ENCODE data around the gene ALOX15. TPM values are rescaled to one million over a fixed set of nuclear protein-coding genes. Genes with fewer than 3 reads are reported as not detected.
"Not testable (repeated sequence)": the region's sequence is repeated elsewhere in the genome, so short reads cannot be mapped to it uniquely, and the experiment has no call there.

The ALOX15 gene
- total RNA-seq, 2 experiments from 2014 or later: not detected

DNA sequence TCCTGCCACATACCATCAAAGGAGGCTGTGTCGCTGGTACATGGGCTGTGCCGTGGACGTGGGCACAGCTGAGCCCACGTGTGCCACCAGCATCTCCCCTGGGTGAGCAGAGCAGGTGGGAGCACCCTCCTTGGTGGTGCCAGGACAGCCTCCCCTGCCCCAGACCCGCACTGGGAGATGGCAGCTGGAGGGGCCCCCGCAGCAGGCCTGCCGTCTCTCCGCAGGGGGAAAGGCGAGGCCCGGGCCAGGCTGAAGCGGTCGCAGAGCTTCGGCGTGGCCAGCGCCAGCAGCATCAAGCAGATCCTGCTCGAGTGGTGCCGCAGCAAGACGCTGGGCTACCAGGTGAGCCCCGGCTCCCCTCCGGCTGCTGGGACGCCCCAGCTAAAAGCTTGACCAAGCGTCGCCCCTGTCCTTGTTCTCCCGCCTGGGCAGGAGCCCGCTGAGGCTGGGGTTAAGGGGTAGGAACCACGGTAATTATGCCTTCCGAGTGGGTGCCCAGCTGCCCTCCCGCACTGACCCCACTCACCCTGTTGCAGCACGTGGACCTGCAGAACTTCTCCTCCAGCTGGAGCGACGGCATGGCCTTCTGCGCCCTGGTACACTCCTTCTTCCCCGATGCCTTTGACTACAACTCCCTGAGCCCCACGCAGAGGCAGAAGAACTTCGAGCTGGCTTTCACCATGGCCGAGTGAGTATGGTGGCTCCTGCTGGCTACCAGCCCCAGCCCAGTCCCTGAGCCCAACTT lies 44.7 kb downstream of the ALOX15 start:
- Mint-ChIP-seq H3K27ac (no peak overlapping the region), H3K9me3 (ENCODE audit: insufficient read depth) (no peaks in the 10 kb centered on the region), H3K4me3 (no peak overlapping the region), H3K27me3 (ENCODE audit: low read depth) (peaks cover 2% of the 10 kb centered on the region), H3K4me1 (ENCODE audit: low read depth) (peaks cover 6% of the 10 kb centered on the region), H3K36me3 (ENCODE audit: low read depth) (no peaks in the 10 kb centered on the region)
- ChIA-PET POLR2A (no interaction called here), CTCF (no interaction called here)
- no peak for DNase-seq
- ATAC-seq: no peak

DNA sequence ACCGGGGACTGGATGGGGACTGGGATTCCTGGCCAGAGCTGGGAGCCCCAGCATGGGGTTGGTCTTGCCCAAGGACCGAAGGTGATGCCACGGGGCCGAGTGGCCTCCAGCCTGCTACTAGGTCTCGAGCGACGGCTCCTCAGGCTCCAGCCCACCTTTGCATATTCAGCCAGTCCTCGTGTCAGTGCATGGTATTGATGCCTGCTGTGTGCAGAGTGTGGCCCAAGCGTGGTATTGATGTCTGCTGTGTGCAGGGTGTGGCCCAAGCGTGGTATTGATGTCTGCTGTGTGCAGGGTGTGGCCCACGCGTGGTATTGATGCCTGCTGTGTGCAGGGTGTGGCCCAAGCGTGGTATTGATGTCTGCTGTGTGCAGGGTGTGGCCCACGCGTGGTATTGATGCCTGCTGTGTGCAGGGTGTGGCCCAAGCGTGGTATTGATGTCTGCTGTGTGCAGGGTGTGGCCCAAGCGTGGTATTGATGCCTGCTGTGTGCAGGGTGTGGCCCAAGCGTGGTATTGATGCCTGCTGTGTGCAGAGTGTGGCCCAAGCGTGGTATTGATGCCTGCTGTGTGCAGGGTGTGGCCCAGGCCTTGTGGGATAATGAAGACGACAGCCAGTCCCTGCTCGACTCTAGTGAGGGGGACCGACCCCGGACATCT lies 45.7 kb downstream of the ALOX15 start:
- H3K4me3 Mint-ChIP-seq; H3K27ac Mint-ChIP-seq; H3K36me3 Mint-ChIP-seq (ENCODE audit: low read depth); DNase-seq; H3K4me1 Mint-ChIP-seq (ENCODE audit: low read depth); H3K27me3 Mint-ChIP-seq (ENCODE audit: low read depth); ATAC-seq; H3K9me3 Mint-ChIP-seq (ENCODE audit: insufficient read depth): not testable (repeated sequence)
- ChIA-PET CTCF (interaction anchor here (0.6 to 1.5 kb wide), 5 partner anchors 26 to 175 kb away, joined by 3 to 4 read pairs (median 3); no protein-coding TSS in a partner anchor), POLR2A (interaction anchor here (0.6 kb wide), 1 partner anchor 162 kb away, joined by 3 read pairs; the partner anchor contains the start of gene SPNS3)

DNA sequence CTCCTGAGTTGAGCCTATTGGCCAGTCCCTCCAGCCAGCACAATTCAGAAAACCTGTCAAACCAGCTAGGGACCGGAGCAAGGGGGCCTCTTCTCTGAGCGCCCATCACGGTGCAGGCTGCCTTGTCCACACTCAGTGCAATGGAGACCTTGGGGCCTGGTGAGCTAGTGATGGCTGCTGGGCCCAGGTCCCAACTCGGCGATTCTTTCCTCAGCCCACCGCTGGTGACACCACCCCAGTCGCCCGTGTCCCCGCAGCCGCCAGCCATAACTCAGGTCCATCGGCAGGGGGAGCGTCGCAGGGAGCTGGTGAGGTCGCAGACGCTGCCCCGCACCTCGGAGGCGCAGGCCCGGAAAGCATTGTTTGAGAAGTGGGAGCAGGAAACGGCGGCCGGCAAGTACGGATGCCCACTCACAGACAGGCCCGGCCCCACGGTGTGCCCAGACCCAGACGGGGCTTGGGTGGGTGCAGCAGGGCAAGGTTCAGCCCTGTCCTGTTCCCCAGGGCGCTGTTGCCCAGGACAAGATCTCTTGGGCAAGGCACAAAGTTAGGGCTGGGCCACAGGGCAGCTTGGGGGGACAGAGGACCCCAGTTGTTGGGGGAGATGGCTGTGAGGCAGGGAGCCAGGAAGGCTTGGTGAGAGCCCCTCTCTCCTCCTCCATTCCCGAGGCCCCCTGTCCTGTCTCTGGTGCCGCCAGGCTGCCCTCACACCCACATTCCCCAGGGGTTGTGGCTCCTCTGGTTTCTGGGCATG lies 46.4 kb downstream of the ALOX15 start:
- Mint-ChIP-seq H3K36me3 (ENCODE audit: low read depth) (no peaks in the 10 kb centered on the region), H3K27me3 (ENCODE audit: low read depth) (no peaks in the 10 kb centered on the region), H3K27ac (peak overlapping the region; percentile 49), H3K4me1 (ENCODE audit: low read depth) (peaks cover 6% of the 10 kb centered on the region), H3K4me3 (no peak overlapping the region), H3K9me3 (ENCODE audit: insufficient read depth) (no peaks in the 10 kb centered on the region)
- ATAC-seq: peak; percentile 83
- POLR2A ChIA-PET: interaction anchor here (0.6 kb wide), 1 partner anchor 162 kb away, joined by 3 read pairs; the partner anchor contains the start of gene SPNS3
- peak; percentile 70 for DNase-seq
- CTCF ChIA-PET: interaction anchor here (0.6 to 1.5 kb wide), 7 partner anchors 25 to 338 kb away, joined by 3 to 4 read pairs (median 3); no protein-coding TSS in a partner anchor

DNA sequence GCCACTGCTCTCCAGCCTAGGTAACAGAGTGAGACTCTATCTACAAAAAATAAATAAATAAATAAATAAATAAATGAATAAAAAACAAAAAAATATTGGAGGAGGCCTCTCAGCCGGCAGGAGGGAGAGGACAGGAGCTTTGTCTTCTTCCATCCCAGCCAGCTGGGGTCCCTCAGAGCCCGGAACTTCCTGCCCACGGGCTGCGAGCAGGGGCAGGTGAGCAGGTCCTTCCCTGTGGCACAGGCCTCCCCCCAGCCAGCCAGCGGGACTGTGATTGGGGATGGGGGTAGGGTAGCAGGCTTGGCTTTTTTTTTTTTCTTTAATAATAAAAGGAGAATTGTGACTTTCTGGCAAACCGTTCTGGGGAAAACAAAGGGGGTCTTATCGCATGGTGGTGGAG lies 47.1 kb downstream of the ALOX15 start:
- CTCF ChIA-PET: interaction anchor here (0.6 to 1.5 kb wide), 5 partner anchors 24 to 337 kb away, joined by 3 to 4 read pairs (median 3); no protein-coding TSS in a partner anchor
- Mint-ChIP-seq H3K27me3 (ENCODE audit: low read depth) (no peaks in the 10 kb centered on the region), H3K4me3 (no peak overlapping the region), H3K27ac (no peak overlapping the region), H3K4me1 (ENCODE audit: low read depth) (peaks cover 6% of the 10 kb centered on the region), H3K9me3 (ENCODE audit: insufficient read depth) (no peaks in the 10 kb centered on the region), H3K36me3 (ENCODE audit: low read depth) (no peaks in the 10 kb centered on the region)
- POLR2A ChIA-PET: no interaction called here
- no peak for ATAC-seq
- DNase-seq: no peak

DNA sequence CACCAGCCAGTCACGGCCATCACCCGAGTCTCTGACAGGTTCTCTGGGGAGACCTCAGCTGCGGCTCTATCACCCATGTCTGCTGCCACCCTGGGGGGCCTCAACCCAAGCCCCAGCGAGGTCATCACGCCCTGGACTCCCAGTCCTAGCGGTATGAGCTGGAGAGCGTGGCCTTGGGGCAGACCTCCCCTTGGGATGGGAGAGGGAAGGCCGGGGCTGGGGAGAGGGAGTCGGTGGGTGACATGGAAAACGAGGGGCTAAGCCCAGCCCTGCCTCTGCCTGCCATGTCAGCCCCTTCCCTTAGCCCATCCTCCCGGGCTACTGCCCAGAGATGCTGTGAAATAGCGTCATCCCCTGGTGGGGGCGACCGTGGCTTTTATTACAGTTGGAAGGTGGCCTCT lies 48.5 kb downstream of the ALOX15 start:
- DNase-seq (no peak), ATAC-seq (no peak)
- POLR2A ChIA-PET: no interaction called here
- CTCF ChIA-PET: no interaction called here
- Mint-ChIP-seq H3K9me3 (ENCODE audit: insufficient read depth) (no peaks in the 10 kb centered on the region), H3K27ac (no peak overlapping the region), H3K4me3 (no peak overlapping the region), H3K36me3 (ENCODE audit: low read depth) (no peaks in the 10 kb centered on the region), H3K27me3 (ENCODE audit: low read depth) (no peaks in the 10 kb centered on the region), H3K4me1 (ENCODE audit: low read depth) (peaks cover 6% of the 10 kb centered on the region)

DNA sequence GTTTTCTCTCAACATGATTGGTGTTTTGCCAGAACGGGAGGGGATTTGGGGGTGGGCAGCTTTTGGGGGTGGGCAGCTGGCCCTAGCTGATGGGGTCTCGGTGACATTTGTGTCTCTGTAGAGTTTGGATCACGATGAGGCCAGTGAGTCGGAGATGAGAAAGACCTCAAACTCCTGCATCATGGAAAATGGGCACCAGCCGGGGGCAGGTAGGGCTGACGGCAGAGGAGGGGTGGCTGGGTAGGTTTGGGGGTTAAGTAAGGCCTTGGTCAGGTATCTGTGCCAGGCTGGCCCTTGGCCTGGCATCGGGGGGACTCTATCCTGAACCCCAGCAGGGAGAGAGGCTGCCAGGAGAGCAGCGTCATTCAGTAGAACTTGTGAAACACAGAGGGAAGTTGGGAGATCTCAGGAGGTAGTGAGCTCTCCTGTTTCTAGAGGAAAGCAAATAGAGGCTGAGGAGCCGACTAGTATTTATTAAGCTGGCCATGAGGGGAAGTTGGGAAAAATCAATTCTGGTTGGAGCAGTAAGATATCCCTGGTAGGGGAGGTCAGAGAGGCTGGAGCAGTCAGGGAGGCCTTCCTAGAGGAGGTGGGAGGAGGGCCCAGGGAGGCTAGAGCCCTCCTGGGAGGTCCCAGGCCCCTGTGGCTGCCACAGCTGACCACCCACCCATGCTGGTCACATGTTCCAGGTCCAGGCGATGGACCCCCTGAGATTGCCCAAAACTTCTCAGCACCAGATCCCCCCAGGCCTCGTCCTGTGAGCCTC lies 49.1 kb downstream of the ALOX15 start:
- no peaks in the 10 kb centered on the region for H3K36me3 Mint-ChIP-seq (ENCODE audit: low read depth)
- ATAC-seq (no peak), DNase-seq (no peak)
- H3K27ac Mint-ChIP-seq: no peak overlapping the region
- H3K9me3 Mint-ChIP-seq (ENCODE audit: insufficient read depth): no peaks in the 10 kb centered on the region
- H3K4me1 Mint-ChIP-seq (ENCODE audit: low read depth): peaks cover 6% of the 10 kb centered on the region
- H3K27me3 Mint-ChIP-seq (ENCODE audit: low read depth): no peaks in the 10 kb centered on the region
- POLR2A ChIA-PET: no interaction called here
- CTCF ChIA-PET: interaction anchor here (1.0 kb wide), 1 partner anchor 25 kb away, joined by 3 read pairs; no protein-coding TSS in a partner anchor
- H3K4me3 Mint-ChIP-seq: no peak overlapping the region

DNA sequence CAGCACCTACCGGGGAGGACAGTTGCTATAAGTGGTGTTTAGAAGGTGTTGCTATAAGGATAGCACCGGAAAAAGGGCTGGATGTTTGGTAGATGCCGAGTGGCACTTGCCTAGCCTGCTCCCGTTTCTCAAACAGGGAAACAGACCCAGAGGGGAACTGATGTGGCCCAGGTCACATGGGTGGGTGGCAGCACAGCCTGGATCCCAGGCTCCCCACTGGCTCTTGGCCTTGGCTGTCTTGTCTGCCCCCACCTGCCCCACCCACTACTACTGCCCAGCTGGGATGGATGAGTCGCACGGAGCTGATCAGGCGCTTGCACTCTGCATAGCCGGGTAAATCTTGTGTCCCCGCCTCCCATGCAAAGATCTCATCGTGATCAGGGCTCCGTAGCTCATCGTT lies 49.9 kb downstream of the ALOX15 start:
- CTCF ChIA-PET: interaction anchor here (1.0 kb wide), 1 partner anchor 25 kb away, joined by 3 read pairs; no protein-coding TSS in a partner anchor
- ATAC-seq (no peak), DNase-seq (no peak)
- Mint-ChIP-seq H3K9me3 (ENCODE audit: insufficient read depth) (no peaks in the 10 kb centered on the region), H3K4me1 (ENCODE audit: low read depth) (peaks cover 6% of the 10 kb centered on the region), H3K27ac (no peak overlapping the region), H3K36me3 (ENCODE audit: low read depth) (no peaks in the 10 kb centered on the region), H3K4me3 (no peak overlapping the region), H3K27me3 (ENCODE audit: low read depth) (peaks cover 5% of the 10 kb centered on the region)
- POLR2A ChIA-PET: no interaction called here

DNA sequence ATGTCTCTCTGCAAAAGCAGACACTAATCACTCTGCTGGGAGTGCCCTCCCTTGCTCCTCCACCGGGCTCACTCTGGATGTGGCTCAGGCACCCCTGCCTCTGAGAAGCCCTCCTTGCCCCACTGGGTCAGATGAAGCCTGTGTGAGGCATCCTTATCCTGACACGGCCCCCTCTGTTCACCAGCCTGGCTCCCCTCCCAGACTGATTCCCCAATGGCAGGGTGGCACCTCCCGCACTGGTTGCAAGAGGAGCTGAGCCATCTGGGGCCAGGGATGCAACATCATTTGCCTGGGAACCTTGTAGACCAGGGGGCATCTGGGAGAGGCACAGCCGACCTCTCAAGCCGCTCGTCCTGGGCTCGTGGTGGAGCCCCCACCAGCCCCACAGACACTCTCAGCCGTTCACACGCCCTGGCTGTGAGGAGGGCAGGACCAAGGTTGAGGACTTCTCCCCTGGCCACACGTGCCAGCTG lies 50.5 kb downstream of the ALOX15 start:
- no peak overlapping the region for H3K27ac Mint-ChIP-seq
- no peaks in the 10 kb centered on the region for H3K36me3 Mint-ChIP-seq (ENCODE audit: low read depth)
- no peak for DNase-seq
- ATAC-seq: no peak
- CTCF ChIA-PET: interaction anchor here (1.0 kb wide), 1 partner anchor 24 kb away, joined by 3 read pairs; no protein-coding TSS in a partner anchor
- H3K4me3 Mint-ChIP-seq: no peak overlapping the region
- peaks cover 10% of the 10 kb centered on the region for H3K27me3 Mint-ChIP-seq (ENCODE audit: low read depth)
- no peaks in the 10 kb centered on the region for H3K9me3 Mint-ChIP-seq (ENCODE audit: insufficient read depth)
- H3K4me1 Mint-ChIP-seq (ENCODE audit: low read depth): peaks cover 6% of the 10 kb centered on the region
- POLR2A ChIA-PET: no interaction called here

DNA sequence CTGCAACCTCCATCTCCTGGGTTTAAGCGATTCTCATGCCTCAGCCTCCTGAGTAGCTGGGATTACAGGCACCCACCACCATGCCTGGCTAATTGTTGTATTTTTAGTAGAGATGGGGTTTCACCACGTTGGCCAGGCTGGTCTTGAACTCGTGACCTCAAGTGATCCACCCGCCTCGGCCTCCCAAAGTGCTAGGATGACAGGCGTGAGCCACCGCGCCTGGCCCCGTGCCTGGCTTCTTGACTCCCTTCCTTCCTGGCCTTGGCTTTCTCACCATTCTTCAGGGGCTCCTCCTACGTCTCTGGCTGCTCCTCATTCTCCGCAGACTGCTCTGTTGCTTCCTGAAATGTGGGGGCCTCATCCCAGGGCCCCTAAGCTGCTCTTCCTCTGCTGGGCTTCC lies 51.4 kb downstream of the ALOX15 start:
- CTCF ChIA-PET; H3K4me3 Mint-ChIP-seq; H3K27ac Mint-ChIP-seq; DNase-seq; POLR2A ChIA-PET; H3K4me1 Mint-ChIP-seq (ENCODE audit: low read depth); ATAC-seq; H3K36me3 Mint-ChIP-seq (ENCODE audit: low read depth); H3K9me3 Mint-ChIP-seq (ENCODE audit: insufficient read depth): not testable (repeated sequence)
- H3K27me3 Mint-ChIP-seq (ENCODE audit: low read depth): peaks cover 20% of the 10 kb centered on the region

DNA sequence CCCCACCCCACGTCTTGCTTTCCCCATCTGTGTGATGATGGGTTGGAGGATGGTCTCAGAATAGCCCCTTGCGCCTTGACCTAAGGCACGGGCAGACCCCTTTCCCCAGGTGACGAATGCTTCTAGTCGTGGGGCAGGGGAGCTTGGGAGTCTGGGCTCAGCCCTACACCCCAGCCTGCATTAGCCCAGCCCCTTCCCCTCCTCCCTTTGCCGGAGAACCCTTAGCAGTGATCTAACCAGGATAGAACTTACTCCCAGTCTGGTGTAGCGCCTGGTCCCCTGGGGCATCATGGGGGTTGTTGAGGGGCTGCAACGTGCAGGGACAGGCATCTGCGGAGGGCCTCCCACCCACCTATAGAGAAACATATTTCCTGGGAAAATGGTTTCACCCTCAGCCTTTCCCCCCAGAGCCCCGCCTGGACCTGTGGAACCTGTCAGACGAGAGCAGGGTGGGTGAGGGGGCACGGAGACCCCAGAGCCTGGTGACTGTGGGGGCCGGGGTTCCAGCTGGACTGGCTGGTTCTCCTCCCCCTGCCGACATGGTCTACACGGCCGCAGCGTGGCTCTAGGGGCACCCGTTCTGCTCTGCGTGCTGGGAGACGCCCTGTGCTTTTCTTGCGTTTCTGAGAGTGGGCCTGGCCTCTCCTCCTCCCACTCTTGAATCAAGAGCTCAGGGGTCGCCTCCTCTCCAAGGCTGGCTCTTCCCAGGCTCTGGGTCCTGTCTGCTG lies 52.4 kb downstream of the ALOX15 start:
- H3K4me1 Mint-ChIP-seq (ENCODE audit: low read depth): no peaks in the 10 kb centered on the region
- no peak for DNase-seq
- no peak overlapping the region for H3K27ac Mint-ChIP-seq
- POLR2A ChIA-PET: interaction anchor here (0.7 kb wide), 1 partner anchor 245 kb away, joined by 5 read pairs; no protein-coding TSS in a partner anchor
- H3K27me3 Mint-ChIP-seq (ENCODE audit: low read depth): peaks cover 21% of the 10 kb centered on the region
- H3K9me3 Mint-ChIP-seq (ENCODE audit: insufficient read depth): no peaks in the 10 kb centered on the region
- no peak for ATAC-seq
- H3K36me3 Mint-ChIP-seq (ENCODE audit: low read depth): no peaks in the 10 kb centered on the region
- CTCF ChIA-PET: no interaction called here
- H3K4me3 Mint-ChIP-seq: no peak overlapping the region

DNA sequence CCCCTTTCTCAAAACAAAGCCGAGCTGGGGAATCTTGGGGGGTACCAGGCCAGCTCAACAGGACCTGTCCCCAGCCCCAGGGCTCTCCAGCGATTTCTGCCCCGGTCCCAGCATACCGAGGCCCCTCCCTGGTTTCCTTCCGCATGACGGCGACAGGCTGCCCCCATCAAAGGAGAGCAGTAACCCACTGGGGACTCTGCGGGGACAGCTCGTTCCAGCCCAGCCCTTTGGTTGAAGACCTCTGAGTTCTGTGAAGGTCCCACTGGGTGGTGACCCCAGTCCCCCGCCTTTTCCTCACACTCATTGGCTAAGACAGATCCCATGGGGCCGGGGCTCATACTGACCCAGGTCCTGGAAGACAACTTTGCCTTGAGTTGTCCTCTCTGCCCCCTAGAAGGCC lies 53.1 kb downstream of the ALOX15 start:
- Mint-ChIP-seq H3K4me1 (ENCODE audit: low read depth) (peaks cover 3% of the 10 kb centered on the region), H3K27me3 (ENCODE audit: low read depth) (peaks cover 27% of the 10 kb centered on the region), H3K36me3 (ENCODE audit: low read depth) (no peaks in the 10 kb centered on the region), H3K9me3 (ENCODE audit: insufficient read depth) (no peaks in the 10 kb centered on the region), H3K27ac (no peak overlapping the region), H3K4me3 (no peak overlapping the region)
- no peak for ATAC-seq
- DNase-seq: no peak
- CTCF ChIA-PET: no interaction called here
- POLR2A ChIA-PET: no interaction called here

Data from activated CD8-positive, alpha-beta T cell treated with anti-CD3 and anti-CD28 coated beads, Interleukin-2, amount 10 ng/mL, durations not matched to agents 7 days and 5 days (primary cell).